ENCODE measurements around the gene ASNSD1. TPM values are rescaled to one million over a fixed set of nuclear protein-coding genes. Genes with fewer than 3 reads are reported as not detected.
A peak's percentile ranks its signal among the peaks of the same experiment; 100 is the strongest.

The ASNSD1 gene
- total RNA-seq (2021): 14.8 TPM in 2 replicates
- percentile 77 among the genes with signal in this experiment for Bru-seq, nascent RNA
- BruChase-seq, experiment 1, labeled RNA remaining after a 2-hour chase: percentile 83 among the genes with signal in this experiment
- BruChase-seq, experiment 2, labeled RNA remaining after a 6-hour chase: percentile 91 among the genes with signal in this experiment
- long read RNA-seq, transcript ASNSD1-201 (6 exons, 2,450 nt): major isoform, 22 of 30 reads
- long read RNA-seq, partial matches to known transcripts: 1 of 30 reads
- long read RNA-seq, other reads (novel, unspliced or antisense): 6 of 30 reads

GRCh38 chr2:189661148-189661956 is at the start of gene ASNSD1:
Gene ASNSD1 (plus strand): TSS chr2:189661459. CDS start chr2:189666133, 4,674 bp downstream.
- intact Hi-C loops (cut with micrococcal nuclease; ENCODE audit: unreplicated experiment): loop anchor here (1.0 kb wide), 3 partner anchors 80 to 409 kb away; partner anchors contain the start of gene OSGEPL1
- H3K9me2 ChIP-seq (ENCODE audit: insufficient read depth): no peaks in the 10 kb centered on the region
- peak within 1 kb of the TSS; percentile 100 for H2AFZ ChIP-seq
- peaks cover 21% of the 10 kb centered on the region for H3K4me1 ChIP-seq (replicated peaks; ENCODE audit: insufficient read depth)
- CTCF ChIA-PET: interaction anchor here (0.8 kb wide), 1 partner anchor 37 kb away, joined by 5 read pairs; no protein-coding TSS in a partner anchor
- no peaks in the 10 kb centered on the region; the same call in 1 of the 2 replicates for H4K20me1 ChIP-seq (ENCODE audit: insufficient read depth)
- H3K27me3 ChIP-seq (ENCODE audit: insufficient read depth, low read depth): no peaks in the 10 kb centered on the region
- no peaks in the 10 kb centered on the region for H3K36me3 ChIP-seq (ENCODE audit: low read depth)
- peak within 1 kb of the TSS; percentile 92 for H3K4me3 ChIP-seq
- H3F3A ChIP-seq (ENCODE audit: insufficient read depth, low read depth): no peaks in the 10 kb centered on the region
- H3K27ac ChIP-seq: no peak within 1 kb of the TSS
- H3K4me2 ChIP-seq: peak within 1 kb of the TSS; percentile 89
- peaks cover 19% of the 10 kb centered on the region for H3K79me2 ChIP-seq (ENCODE audit: low read depth)
- DNase-seq: peak; percentile 94 to 96
- POLR2A ChIA-PET (ENCODE audit: unreplicated experiment): interaction anchor here (0.6 kb wide), 2 partner anchors 538 to 1278 kb away, joined by 6 to 7 read pairs; no protein-coding TSS in a partner anchor
- TF ChIP-seq CTCF (conservative IDR thresholded peaks at IDR 0.05): peak; percentile 87
- no peak for TF ChIP-seq EZH2 (IDR thresholded peaks at IDR 0.05; ENCODE audit: low read depth)
- no TSS peak for BruUV-seq (replicated peaks)
- H3K9me3 ChIP-seq (ENCODE audit: insufficient read depth, low read depth): no peaks in the 10 kb centered on the region

DNA sequence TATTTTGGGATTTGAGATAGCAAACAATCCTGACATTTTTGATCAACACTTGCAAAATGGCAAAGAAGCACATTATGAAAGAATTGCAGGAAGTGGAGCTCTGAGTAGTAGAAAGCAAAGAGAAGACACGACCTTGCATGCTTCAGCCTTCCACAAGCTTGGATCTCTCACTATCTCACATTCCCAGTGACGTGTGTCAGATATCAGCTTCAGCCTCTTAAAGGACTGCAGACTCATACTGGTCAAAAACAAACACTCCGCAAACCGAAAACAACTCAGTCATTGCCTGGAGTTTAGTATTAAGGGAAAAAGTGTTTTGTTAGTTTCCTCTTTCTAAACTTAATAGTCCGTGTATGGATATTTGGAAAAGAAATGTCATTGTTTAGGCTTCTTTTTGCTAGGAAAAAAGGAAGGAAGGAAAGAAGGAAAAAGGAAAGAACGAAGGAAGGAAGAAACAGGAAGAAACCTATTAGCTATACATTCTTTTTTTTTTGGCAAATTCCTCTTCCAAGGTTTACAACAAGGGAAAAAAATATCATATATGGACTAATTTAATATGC is 48.1 kb upstream of the ASNSD1 start:
- Histone ChIP-seq H3K27me3 (ENCODE audit: insufficient read depth, low read depth) (no peaks in the 10 kb centered on the region), H3K27ac (peak overlapping the region; percentile 43; the same call in 1 of the 2 replicates), H3K79me2 (ENCODE audit: low read depth) (no peaks in the 10 kb centered on the region), H3K9me3 (ENCODE audit: insufficient read depth, low read depth) (no peaks in the 10 kb centered on the region), H4K20me1 (ENCODE audit: insufficient read depth) (no peaks in the 10 kb centered on the region), H3K9me2 (ENCODE audit: insufficient read depth) (no peaks in the 10 kb centered on the region), H3F3A (ENCODE audit: insufficient read depth, low read depth) (no peaks in the 10 kb centered on the region), H2AFZ (0 out of 2 replicates have a peak overlapping the region, but pooled peaks have one; percentile 27), H3K4me1 (replicated peaks; ENCODE audit: insufficient read depth) (0 out of 2 replicates have a peak, but pooled peaks cover 10% of the 10 kb centered on the region), H3K4me2 (peak overlapping the region; percentile 54), H3K36me3 (ENCODE audit: low read depth) (no peaks in the 10 kb centered on the region), H3K4me3 (peak overlapping the region; percentile 8; the same call in 1 of the 2 replicates)
- peak; percentile 13 to 69 for DNase-seq
- no peak for TF ChIP-seq EZH2 (IDR thresholded peaks at IDR 0.05; ENCODE audit: low read depth)
- TF ChIP-seq CTCF (conservative IDR thresholded peaks at IDR 0.05): no peak
- no TSS peak for BruUV-seq (replicated peaks)
- CTCF ChIA-PET: interaction anchor here (0.5 to 0.8 kb wide), 3 partner anchors 11 to 471 kb away, joined by 3 to 4 read pairs (median 3); no protein-coding TSS in a partner anchor
- intact Hi-C loops (cut with micrococcal nuclease; ENCODE audit: unreplicated experiment): loop anchor here (1.0 kb wide), 1 partner anchor 32 kb away; no protein-coding TSS in a partner anchor
- POLR2A ChIA-PET (ENCODE audit: unreplicated experiment): interaction anchor here (0.6 to 0.7 kb wide), 3 partner anchors 30 to 471 kb away, joined by 3 to 10 read pairs (median 5); no protein-coding TSS in a partner anchor

Data from PC-9 (cell line).